Psoas muscle (tissue), 8 donors: ENCODE data around the gene PAX5. TPM values are rescaled to one million over a fixed set of nuclear protein-coding genes. Genes with fewer than 3 reads are reported as not detected.
A peak's percentile ranks its signal among the peaks of the same experiment; 100 is the strongest.
"Not testable (repeated sequence)": the region's sequence is repeated elsewhere in the genome, so short reads cannot be mapped to it uniquely, and the experiment has no call there.

Experiments
- ATAC-seq, 4 donors: fragments of 200-7000 bp; cut with Tn5 transposase; one replicate each; pipeline ENCODE4 v1.9.1; 2020; ENCODE audit warnings: moderate library complexity in 3 of 4, mild to moderate bottlenecking in 2 of 4
- DNase-seq, 2 donors: peaks; one replicate each; pipeline ENCODE4 v3.0.0-alpha.2; 2020
- H3K27ac ChIP-seq: fragments of 200-600 bp; one replicate; pipeline ENCODE4 v1.8.0; 2022
- H3K27me3 ChIP-seq, 3 donors: fragments of 200-600 bp in 1 of 3; one replicate each; pipeline versions ENCODE4 v1.6.1 to v1.8.0; 2013 to 2022; ENCODE audit warnings: low read length in 2 of 3, mild to moderate bottlenecking in 2 of 3, moderate library complexity in 1 of 3; ENCODE audit not compliant: insufficient read depth in 3 of 3
- H3K36me3 ChIP-seq, 2 donors: fragments of 200-600 bp in 1 of 2; one replicate each; pipeline versions ENCODE4 v1.6.1 to v1.8.0; 2013 to 2022; ENCODE audit warnings: low read depth in 1 of 2, mild to moderate bottlenecking in 1 of 2, moderate library complexity in 1 of 2; ENCODE audit not compliant: insufficient read depth in 1 of 2
- H3K4me1 ChIP-seq: fragments of 200-600 bp; one replicate; pipeline ENCODE4 v1.8.0; 2022
- H3K4me3 ChIP-seq: fragments of 200-600 bp; one replicate; pipeline ENCODE4 v1.8.0; 2022; ENCODE audit warnings: mild to moderate bottlenecking
- H3K9me3 ChIP-seq: fragments of 200-600 bp; one replicate; pipeline ENCODE4 v1.8.0; 2022
- CTCF ChIP-seq: fragments of 200-600 bp; IDR thresholded peaks from one replicate; pipeline ENCODE4 v1.8.0; 2022; ENCODE audit warnings: antibody characterized with exemption
- WGBS, 3 donors: extraction: QIAGEN DNeasy Blood & Tissue Kit; methylation state at CpG; one replicate each; pipeline versions ENCODE4 v1.1.6 to v1.1.7; 2013; 5-methylcytosine and 5-hydroxymethylcytosine counted together
- intact Hi-C, 2 donors: fragments of 100-400 bp; cut with DNase I; formaldehyde crosslinking; loops; one replicate each; pipeline versions ENCODE4 v1.11.0 to v1.14.2; 2022
- polyA plus RNA-seq, 3 donors: library from polyadenylated mRNA; stranded (reverse); fragments of 200-250 nt; gene quantifications; one replicate each; pipeline ENCODE4 v1.2.3, GENCODE V29; 2013
- total RNA-seq, 4 donors: library from RNA; stranded (reverse); fragmentation: NEBNext Ultra II Directional in 2 of 4; extraction: Animal tissue kit (Norgen Biotek cat#: 25700) in 2 of 4; gene quantifications; one replicate each; pipeline versions ENCODE4 v1.2.1 to v1.2.4, GENCODE V29; 2021 to 2023
- donor health status: healthy with polysubstance abuse.
- donor health status: DM: no; HTN: no; CAD: no; lungs with moderate emphysema.
- donor health status: Bipolar disorder and iron deficiency.
- donor health status: healthy.
- donor health status: DM: yes; HTN: yes; CAD: no.
- donor health status: DM: no; HTN: no; CAD: no.
- donor health status: DM: no; HTN: no; CAD: no.
- donor health status: DM: yes; HTN: yes; CAD: no.

Gene PAX5
- total and polyA plus RNA-seq, 7 donors: under 0.01 to 0.50 (median 0.06) TPM; not detected in 3

GRCh38 chr9:36873247-36873875 is 160.7 kb downstream of the PAX5 start:
- ATAC-seq (peak; percentile 82 to 90 (median 88)), DNase-seq (peak; percentile 55 to 73)
- Histone ChIP-seq H3K4me3 (no peak overlapping the region), H3K4me1 (no peaks in the 10 kb centered on the region), H3K27ac (no peak overlapping the region), H3K9me3 (no peaks in the 10 kb centered on the region), H3K36me3 (no peaks in the 10 kb centered on the region), H3K27me3 (no peaks in the 10 kb centered on the region)
- TF ChIP-seq CTCF: peak; percentile 89
- intact Hi-C loops: loop anchor here (2.0 to 10.0 kb wide), 2 partner anchors 117 to 491 kb away; no protein-coding TSS in a partner anchor
- 46 to 53% (median 48%) methylated on average over 8 of the region's 8 CpGs for WGBS, 3 donors

DNA sequence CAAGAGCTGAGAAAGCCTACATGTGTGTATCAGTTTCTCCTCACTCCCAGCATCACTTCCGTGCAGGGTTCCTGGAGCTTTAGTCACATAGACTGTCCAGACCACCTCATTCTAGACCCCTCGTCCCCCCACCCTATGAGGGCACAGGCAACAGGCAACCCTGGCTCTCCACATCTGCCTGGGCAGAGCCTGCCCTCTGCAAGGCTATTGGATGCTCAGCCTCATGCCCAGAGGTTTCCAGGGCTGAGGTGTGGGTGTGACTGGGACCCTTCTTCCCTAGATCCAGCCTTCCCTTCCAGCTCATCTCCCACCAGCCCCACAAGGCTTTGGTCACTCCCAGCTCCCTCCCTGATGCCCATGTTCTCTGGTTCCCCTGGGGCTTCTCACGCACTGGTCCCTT is 161.4 kb downstream of the PAX5 start:
- intact Hi-C loops: loop anchor here (2.0 to 10.0 kb wide), 2 partner anchors 118 to 492 kb away; no protein-coding TSS in a partner anchor
- no peaks in the 10 kb centered on the region for H3K4me1 ChIP-seq
- DNase-seq: peak in 1 of 2 donors; percentile 15
- no peaks in the 10 kb centered on the region for H3K36me3 ChIP-seq
- no peak overlapping the region for H3K27ac ChIP-seq
- no peak for ATAC-seq
- no peaks in the 10 kb centered on the region for H3K27me3 ChIP-seq
- H3K4me3 ChIP-seq: no peak overlapping the region
- H3K9me3 ChIP-seq: no peaks in the 10 kb centered on the region
- no peak for TF ChIP-seq CTCF
- WGBS, 3 donors: 69 to 71% (median 69%) methylated on average over 3 of the region's 3 CpGs

DNA sequence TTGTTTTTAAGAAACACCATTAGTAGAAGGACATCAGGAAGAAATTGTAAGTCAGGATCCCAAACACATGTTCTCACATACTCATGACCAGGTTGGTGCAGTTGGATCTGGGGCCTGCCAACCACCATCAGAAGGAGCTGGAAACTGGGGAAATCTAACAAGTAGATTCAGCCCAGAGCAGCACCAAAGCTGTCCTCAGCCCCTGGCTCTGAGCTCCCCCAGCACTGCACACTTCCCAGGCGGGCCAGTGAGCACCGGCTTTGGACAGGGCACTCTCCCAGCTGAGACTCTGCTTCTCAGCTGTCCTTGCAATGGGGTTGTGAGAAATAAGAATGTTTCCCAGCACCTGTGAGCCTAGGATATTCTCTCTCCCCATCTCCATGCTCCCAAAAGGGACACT is 162.5 kb downstream of the PAX5 start:
- no peaks in the 10 kb centered on the region for H3K36me3 ChIP-seq
- no peak overlapping the region for H3K4me3 ChIP-seq
- H3K27me3 ChIP-seq: peaks cover 0 to 3% (median 0%) of the 10 kb centered on the region in 3 donors
- no peak for TF ChIP-seq CTCF
- WGBS, 3 donors: 65 to 73% (median 70%) methylated on average over 2 of the region's 2 CpGs
- no peaks in the 10 kb centered on the region for H3K9me3 ChIP-seq
- H3K27ac ChIP-seq: no peak overlapping the region
- DNase-seq (peak in 1 of 2 donors; percentile 37), ATAC-seq (no peak)
- intact Hi-C loops: loop anchor here (2.0 to 10.0 kb wide), 2 partner anchors 119 to 493 kb away; no protein-coding TSS in a partner anchor
- no peaks in the 10 kb centered on the region for H3K4me1 ChIP-seq

GRCh38 chr9:36870960-36871359 is 163.1 kb downstream of the PAX5 start:
- Histone ChIP-seq H3K27ac (no peak overlapping the region), H3K4me3 (no peak overlapping the region), H3K36me3 (no peaks in the 10 kb centered on the region), H3K4me1 (no peaks in the 10 kb centered on the region), H3K9me3 (no peaks in the 10 kb centered on the region), H3K27me3 (peaks cover 0 to 3% (median 0%) of the 10 kb centered on the region in 3 donors)
- 17 to 37% (median 26%) methylated on average over 7 of the region's 7 CpGs for WGBS, 3 donors
- no peak for TF ChIP-seq CTCF
- intact Hi-C loops: loop anchor here in 1 of 2 donors (10.0 kb wide), 1 partner anchor 494 kb away; no protein-coding TSS in a partner anchor
- ATAC-seq (no peak), DNase-seq (peak in 1 of 2 donors; percentile 19)

DNA sequence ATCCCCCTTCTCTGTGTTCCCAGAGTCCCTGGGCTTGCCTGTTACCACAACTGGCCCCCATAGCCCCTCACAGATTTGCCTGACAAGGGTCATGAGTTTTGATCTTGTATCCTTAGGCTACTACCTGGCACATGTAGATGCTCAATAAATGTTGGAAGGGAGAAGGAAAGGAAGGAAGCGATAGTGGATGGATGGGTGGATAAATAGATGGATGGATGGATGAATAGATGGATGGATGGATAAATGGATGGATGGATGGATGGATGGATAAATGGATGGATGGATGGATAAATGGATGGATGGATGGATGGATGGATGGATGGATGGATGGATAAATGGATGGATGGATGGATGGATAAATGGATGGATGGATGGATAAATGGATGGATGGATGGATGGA is 164.5 kb downstream of the PAX5 start:
- WGBS, 3 donors: 96 to 97% (median 97%) methylated on average over 1 of the region's 1 CpG
- not testable (repeated sequence) for H3K27me3 ChIP-seq

More for the DNA sequence above, 164.5 kb downstream of the PAX5 start:
- not testable (repeated sequence) for H3K27ac ChIP-seq, H3K4me3 ChIP-seq, H3K36me3 ChIP-seq, DNase-seq, ATAC-seq, H3K4me1 ChIP-seq, H3K9me3 ChIP-seq
- intact Hi-C loops: loop anchor here in 1 of 2 donors (10.0 kb wide), 1 partner anchor 495 kb away; no protein-coding TSS in a partner anchor
